NCI-H460 (cell line): ENCODE results near the gene VAX1. TPM values are rescaled to one million over a fixed set of nuclear protein-coding genes. Genes with fewer than 3 reads are reported as not detected.
"Not testable (repeated sequence)": the region's sequence is repeated elsewhere in the genome, so short reads cannot be mapped to it uniquely, and the experiment has no call there.

Experiments used
- DNase-seq: peaks from one replicate; pipeline ENCODE4 v3.0.0-alpha.2; 2016; ENCODE audit warnings: low read depth; ENCODE audit errors: extremely low read depth
- total RNA-seq: library from RNA; depleted of rRNA; stranded (reverse); fragments of >200 nt; shearing (Covaris generic); gene quantifications from 2 replicates; pipeline ENCODE4 v1.2.3, GENCODE V29; 2014

VAX1 gene
- total RNA-seq, 1 experiment from 2014 or later, result 0.25 TPM

- no peak for DNase-seq
These were observed 1.6 kb downstream of the VAX1 start for GRCh38 chr10:117136391-117136975.

GRCh38 chr10:117135480-117136140 is 2.5 kb downstream of the VAX1 start:
- no peak for DNase-seq

- DNase-seq, result no peak
These were observed 3.1 kb downstream of the VAX1 start for GRCh38 chr10:117135026-117135372.

DNA sequence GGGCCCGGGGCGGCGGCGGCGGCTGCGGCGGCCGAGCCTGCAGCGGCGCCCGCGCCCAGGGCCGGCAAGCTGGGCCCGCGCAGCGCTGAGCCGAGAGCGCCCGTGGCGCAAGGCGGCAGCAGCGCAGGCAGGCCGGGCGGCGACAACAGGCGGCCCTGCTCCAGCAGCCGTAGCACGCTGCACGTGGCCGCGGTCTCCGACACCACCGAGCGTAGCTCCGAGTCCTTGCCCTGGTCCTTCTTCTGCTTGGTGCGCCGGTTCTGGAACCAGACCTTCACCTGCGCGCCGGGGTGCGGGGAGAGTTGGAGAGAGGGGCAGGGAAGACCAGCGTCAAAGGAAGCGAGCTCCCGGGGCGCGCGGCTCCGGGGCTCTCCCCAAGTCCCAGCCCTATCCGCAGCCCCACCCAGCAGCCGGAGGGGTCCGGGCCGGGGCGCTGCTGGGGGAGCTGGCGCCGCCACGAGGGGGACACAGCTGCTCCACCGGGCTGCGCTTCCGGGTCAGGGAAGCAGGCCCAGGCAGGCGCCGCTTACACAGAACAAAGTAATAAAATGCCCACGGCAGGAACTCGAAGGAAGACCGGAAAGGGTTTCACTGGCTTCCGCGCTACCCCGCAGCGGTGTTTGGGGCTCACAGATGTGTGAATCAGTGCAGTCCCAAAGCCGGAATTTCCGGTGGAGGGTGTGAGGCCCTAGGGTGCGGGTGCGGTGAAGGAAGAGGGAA is 3.6 kb downstream of the VAX1 start:
- no peak for DNase-seq

DNA sequence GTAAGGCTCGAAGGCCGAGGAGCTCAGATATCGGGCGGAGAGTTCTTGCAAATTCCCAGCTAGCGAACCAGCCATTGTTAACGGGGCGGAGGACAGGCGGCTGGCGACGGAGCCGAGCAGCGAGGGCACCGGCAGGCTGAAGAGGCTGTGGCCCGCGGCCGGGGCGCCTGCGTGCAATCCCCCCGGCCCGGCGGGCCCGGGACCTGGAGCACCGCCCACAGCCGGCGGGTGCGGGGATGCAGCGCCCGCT is 4.1 kb downstream of the VAX1 start:
- no peak for DNase-seq

DNA sequence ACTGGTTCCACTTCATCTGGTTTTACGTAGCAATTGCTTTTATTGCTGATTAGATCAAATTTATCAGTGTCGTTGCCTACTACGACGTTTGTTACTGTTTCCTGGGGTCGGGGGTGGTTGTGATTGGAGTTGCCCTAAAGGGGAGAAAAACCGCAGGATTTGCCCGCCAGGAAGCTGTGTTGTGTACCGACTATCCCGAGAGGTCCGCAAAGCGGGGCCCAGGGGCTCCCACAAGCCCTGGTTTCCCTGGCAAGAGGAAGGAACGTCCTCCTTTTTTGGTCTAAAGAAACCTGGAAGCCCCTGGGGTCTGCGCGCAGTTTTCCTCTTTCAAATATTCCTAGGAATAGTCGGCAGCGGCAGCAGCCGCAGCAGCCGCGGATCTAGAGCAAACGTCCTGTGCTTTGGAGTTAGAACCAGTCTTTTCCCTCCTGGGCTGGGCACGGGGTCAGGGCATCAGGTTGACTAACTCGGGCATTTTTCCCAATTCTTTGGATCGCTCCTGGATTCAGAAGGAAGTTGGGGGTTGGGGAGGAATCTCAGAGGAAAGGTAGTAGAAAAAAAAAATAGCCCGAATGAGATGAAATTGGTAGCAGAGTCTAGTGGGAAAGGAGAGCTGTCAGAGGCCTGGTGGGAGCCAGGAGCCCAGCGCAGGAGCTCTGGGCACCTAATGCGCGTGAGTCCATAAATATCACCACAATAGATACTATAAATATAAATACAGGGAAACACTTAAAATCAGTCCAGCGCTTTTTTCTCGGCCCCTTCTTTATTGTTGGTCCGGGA is 4.6 kb downstream of the VAX1 start:
- no peak for DNase-seq

- DNase-seq, result no peak
These were observed 5.3 kb downstream of the VAX1 start for GRCh38 chr10:117132751-117133231.

- DNase-seq, result no peak
These were observed 6.4 kb downstream of the VAX1 start for GRCh38 chr10:117131376-117132327.

- no peak for DNase-seq
These were observed 7.2 kb downstream of the VAX1 start for GRCh38 chr10:117130862-117131375.

- DNase-seq, result no peak
These were observed 7.7 kb downstream of the VAX1 start for GRCh38 chr10:117130346-117130745.

DNA sequence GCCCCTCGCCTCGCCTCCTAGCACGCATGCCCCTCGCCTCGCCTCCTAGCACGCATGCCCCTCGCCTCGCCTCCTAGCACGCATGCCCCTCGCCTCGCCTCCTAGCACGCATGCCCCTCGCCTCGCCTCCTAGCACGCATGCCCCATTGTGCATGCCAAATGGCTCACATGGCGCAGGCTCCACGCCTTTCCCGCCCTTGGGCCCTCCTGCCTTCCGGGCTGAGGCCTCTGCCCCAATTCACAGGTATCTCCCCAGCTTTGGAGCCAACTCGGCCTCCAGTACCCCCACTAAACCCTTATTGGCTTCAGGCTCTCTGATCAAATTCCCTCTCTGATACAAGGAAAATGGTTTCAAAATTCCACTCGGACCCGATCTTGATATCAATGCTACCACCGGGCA is 11.4 kb downstream of the VAX1 start:
- DNase-seq, result not testable (repeated sequence)

DNA sequence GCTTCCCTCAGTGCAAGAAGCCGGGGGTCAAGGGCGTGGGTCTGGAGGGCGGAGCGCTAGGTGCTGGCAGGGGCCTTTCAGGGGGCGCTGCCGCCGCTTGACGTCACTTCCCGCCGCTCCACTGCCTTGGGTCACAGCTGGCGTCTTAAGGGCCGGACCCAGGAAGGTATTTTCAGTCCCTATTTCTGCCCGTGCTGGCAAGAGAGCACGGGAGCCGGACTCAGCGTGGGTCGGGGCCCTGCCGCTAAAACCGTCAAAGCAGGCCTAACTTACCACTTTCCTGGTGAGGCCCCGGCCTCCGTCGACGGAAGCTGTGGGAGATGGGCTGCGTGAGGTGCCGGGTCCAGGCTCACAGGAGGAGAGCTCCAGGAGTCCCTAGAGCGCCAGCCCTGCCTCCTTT is 12.0 kb downstream of the VAX1 start:
- DNase-seq, result no peak

- peak; percentile 14 for DNase-seq
These were observed 25.9 kb downstream of the VAX1 start for GRCh38 chr10:117112220-117112619.

DNA sequence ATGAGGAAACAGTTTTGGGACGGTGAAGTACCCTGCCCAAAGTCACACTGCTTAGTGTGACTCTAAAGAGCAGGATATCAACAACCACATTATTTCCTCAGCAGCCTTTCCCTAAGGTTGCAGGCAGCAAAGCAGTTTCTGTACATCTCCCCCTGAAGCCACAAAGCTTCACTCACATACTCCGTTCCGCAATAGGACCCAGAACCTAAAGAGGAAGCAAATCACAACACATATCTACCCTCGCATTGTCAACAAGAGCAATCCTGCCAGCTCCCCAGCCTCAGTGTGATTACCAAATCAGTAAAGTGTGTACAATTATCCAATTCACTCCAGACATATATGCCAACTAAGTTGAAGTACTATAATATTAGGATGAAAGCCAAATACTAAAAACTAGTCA is 30.8 kb downstream of the VAX1 start:
- no peak for DNase-seq

DNA sequence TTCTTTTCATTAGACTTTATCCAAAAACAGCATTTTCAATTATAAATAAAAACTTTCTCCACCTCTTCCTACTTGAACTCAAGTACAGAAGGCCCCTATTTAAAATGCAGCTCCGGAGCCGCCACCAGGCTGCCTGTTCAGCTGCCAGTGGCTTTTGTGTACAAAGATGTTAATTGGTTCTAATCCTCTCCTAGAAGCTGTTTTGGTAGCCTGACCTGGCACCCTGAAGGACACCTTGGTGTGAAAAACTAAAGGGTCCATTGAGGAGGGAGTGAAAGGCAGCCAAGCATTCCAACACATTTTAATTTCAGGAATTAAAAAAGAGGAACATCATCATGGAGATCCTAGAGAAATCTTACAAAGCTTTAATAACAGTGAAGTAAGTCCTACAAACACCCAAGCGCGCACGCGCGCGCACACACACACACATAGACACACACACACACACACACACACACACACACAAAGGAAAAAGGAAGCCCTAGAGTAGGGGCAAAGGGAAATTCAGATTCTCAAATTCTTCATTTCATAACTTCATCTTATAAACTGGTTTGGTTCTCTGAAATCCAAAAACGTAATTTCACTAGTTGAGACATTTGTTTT is 41.4 kb downstream of the VAX1 start:
- DNase-seq, result no peak

- no peak for DNase-seq
These were observed 43.2 kb downstream of the VAX1 start for GRCh38 chr10:117094856-117095255.

DNA sequence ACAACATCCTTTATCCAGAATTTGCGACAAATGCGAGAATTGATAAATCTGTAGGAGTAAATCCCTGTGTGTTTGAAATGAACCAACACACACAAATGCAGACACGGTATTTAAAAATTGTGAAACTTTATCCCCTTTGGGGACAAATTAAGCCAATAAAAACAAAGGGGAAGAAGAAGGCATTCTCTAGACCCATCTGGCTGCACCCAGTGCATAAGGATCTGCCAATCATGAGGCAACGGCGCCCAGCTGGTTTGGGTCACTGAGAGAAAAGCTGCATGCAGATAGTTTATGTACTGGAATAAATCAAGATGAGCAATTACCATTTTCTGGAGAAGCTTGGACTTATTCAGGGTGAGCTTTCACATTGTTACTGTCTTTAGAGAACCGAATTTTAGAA is 45.7 kb downstream of the VAX1 start:
- DNase-seq, result no peak

DNA sequence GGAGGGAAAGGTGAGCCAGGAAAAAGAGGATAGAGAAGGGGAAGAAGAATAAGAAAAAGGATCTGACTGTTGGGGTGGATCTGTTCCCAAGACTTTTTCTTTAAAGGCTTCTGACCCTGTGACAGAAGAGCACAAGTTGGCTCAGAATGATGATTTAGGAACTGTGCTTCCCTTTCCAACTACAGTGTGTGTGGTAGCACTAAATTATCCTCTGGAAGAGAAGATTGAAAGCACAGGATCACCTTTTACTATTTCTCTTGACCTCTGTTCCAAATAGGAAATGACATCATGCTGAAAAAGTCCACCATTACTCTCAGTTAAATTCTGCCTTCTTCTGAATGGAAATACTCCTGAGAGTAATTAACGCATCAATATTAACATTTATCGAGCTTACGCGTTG is 47.2 kb downstream of the VAX1 start:
- DNase-seq, result no peak

- no peak for DNase-seq
These were observed 50.5 kb downstream of the VAX1 start for GRCh38 chr10:117087521-117087920.

GRCh38 chr10:117086546-117086945 is 51.5 kb downstream of the VAX1 start:
- no peak for DNase-seq
